Measurements from ENCODE around the gene DEPDC1.

Gene DEPDC1

DNA sequence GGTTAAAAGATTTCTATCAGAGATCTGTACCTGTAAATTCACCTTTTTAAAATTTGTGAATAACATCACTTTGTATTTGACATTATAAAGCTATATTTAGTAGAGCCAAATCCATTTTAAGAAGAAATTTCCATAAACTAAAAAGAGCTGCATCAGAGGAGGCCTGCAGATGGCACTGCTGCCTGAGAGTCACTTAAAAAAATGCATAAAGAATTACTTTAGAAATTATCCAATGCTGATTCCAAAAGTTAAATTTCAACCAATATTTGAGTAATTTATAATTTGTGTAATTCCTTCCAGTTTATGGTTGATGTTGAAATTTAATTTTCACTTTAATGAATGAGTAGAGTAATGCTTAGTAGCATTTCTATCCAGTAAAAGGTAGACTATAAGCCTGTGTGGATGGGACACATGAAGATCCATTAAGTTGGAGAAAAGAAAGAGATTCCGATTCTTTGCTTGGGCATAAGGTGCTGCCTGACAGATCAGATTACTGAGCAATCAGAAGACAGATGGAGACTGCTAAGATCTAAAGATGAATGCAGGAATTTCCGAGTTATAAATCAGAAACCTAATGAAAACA, 26.4 kb downstream of the DEPDC1 start:
- DNase-seq = no peak

DNA sequence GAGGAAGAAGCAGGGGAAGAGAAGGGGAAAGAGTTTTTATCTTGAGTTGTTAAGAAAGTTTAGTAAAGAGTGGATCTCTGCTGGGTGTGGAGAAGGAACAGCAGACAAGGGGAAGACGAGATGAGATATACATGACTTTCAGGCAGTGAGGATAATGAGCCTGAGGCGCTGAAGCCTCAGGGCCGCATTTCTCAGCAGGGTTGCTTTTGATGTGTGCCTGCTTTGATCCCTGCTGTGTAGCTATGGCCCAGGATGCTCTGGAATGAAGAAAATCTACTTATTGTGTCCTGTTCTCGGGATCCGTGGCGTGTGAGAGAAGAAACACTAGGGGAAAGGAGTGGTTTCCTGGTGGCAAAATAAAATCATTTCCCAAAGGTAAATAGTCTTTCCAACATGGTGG, 32.0 kb downstream of the DEPDC1 start:
- no peak for DNase-seq

DNA sequence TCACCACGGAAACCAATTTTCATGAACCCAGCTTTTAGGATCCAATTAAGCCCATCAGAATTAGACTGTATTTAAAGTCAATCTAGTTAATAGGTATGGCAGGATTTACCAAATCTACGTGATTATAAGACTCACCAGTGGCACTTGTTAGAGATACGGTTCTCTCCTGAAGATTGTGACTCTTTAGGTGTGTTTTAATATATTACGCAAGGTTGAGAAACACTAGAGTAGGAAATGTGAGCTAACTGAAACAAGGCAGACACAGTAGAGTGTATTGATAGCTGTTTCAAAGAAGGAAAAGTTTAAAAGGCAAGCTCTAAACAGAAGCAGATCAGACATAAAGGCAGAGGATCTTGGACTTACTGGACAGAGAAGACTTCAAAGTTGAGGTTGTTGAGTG, 35.9 kb downstream of the DEPDC1 start:
- DNase-seq = no peak

DNA sequence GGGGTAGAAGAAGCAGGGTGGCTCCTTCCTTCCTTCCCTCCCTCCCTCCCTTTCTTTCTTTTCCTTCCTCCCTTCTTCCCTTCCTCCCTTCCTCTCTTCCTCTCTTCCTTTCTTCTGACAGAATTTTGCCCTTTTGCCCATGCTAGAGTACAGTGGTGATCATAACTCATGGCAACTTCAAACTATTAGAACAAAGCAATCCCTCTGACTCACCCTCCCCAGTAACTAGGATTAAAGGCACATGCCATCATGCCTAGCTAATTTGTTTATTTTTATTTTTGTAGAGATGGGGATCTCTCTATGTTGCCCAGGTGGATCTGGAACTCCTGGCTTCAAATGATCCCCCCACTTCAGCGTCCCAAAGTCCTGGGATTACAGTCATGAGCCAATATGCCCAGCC, 37.1 kb downstream of the DEPDC1 start:
- no peak for DNase-seq

DNA sequence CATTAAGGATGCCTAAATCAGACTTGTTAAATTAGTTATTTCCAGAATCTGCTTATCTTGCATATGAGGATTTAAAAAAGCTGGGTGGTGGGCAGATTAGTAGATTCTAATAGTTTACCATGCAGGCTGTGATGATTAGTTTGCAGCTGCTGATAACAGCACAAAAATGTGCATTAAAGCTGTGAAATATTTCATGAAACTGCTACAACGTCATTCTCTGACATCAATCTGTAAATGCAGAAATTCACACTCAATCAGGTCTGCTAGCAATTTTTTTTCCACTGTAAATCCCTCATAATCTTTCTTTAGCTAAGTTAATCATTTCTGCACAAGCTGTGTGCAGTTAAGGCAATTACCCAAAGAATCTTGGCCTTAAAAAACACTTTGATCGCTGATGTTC, 37.8 kb downstream of the DEPDC1 start:
- DNase-seq = no peak

GRCh38 chr1:68456202-68456601, 40.7 kb downstream of the DEPDC1 start:
- DNase-seq = no peak

GRCh38 chr1:68454534-68454933, 42.3 kb downstream of the DEPDC1 start:
- DNase-seq = no peak

- no peak for DNase-seq
These were observed 43.7 kb downstream of the DEPDC1 start for GRCh38 chr1:68453060-68453670.

DNA sequence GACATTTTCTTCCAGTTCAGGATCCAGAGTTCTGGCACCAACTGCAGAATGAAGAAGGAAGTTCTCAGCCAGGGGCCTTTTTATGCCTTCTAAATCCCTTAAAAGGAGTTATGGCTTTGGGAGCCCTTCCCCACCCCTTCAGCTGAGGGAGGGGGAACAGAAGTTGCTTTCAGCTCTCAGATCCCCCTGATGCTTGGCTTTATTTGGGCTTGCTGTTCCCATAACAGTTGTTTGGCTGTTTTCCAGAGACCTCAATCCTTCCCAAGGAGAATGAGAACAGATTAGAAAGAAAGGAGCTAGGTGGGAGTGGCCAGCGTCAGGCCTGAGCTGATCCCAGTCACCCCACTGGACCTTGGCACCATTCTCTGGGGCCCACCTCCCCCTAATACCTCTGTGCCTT, 47.0 kb downstream of the DEPDC1 start, which contains the start of gene RPE65:
Gene RPE65, minus strand, starts transcription at position 54 of the 400 bp plus-strand sequence. Its CDS starts 49 bp downstream, at position 5.
- DNase-seq = no peak

DNA sequence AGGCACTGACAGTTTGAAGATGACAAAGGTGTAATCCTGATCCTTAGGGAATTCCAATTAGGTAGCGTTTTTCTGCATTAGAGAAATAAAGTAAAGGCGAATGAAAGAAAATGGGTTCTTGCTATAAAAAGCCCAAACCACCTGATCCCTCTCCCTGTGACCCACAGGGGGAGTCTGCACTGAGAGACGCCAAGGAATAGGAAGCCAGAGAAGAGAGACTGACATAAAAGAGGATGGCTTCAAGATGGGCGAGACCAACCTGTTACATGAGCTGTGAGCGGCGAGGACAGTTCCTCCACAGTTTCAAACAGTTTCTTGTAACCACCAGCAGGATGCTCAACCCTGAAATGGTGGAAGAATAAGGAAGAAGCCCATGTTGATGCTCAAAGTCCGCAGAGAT, 48.5 kb downstream of the DEPDC1 start:
- no peak for DNase-seq

DNA sequence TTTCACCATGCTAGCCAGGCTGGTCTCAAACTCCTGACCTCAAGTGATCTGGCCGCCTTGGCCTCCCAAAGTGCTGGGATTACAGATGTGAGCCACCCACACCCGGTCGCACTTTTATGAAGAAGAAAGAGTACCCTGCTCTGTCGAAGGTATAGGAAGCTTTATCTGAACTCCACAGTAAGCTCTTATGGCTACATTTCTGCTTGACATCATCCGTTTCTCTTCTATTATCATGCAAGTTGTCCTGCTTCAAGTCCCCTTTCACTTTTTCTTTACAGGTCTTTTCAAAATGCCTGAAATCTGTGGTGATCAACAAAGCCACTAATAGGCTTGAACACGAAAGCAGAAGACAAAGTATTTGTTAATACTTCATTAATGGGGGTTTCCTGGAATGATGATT, 51.2 kb downstream of the DEPDC1 start:
- no peak for DNase-seq

GRCh38 chr1:68442822-68443556, 53.9 kb downstream of the DEPDC1 start:
- no peak for DNase-seq

GRCh38 chr1:68442006-68442405, 54.9 kb downstream of the DEPDC1 start:
- no peak for DNase-seq

DNA sequence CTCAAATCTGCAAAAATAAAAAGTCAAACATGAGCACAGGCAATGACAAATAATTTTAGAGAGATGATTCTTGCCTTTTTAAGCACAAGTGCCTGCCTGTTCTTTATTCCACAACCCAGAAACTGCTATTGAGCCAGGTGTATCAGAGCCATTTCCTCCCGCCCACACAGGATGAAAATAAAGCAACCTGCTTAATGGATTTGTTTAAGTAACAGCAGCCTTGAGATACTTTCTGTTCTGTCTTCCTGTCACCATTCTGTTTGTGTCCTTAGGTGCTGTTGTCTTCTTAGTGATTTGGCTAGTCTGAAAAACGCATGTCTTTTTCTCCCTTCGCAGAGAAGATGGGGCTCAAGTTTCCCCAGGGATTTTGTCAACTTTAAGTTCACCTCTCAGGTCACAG, 58.6 kb downstream of the DEPDC1 start:
- no peak for DNase-seq

- DNase-seq = no peak
These were observed 63.5 kb downstream of the DEPDC1 start for GRCh38 chr1:68433395-68433794.

DNA sequence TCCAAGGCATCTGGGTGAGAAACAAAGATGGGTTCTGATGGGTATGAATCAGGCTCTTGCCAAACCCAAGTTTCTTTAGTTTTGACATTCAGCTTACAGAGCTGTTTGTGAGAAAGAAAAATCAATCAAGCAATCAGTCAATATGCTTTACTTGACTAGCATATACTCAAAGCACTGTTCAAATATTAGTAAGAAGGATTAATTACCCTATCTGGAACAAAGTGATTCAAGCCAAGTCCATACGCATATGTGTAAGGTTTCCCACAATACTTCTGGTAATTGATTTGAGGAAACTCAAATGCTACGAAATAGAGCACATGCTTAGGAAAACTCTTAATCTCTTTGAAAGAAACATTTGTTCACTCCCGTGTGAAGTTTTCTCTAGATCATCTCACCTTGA, 65.8 kb downstream of the DEPDC1 start:
- DNase-seq = no peak

DNA sequence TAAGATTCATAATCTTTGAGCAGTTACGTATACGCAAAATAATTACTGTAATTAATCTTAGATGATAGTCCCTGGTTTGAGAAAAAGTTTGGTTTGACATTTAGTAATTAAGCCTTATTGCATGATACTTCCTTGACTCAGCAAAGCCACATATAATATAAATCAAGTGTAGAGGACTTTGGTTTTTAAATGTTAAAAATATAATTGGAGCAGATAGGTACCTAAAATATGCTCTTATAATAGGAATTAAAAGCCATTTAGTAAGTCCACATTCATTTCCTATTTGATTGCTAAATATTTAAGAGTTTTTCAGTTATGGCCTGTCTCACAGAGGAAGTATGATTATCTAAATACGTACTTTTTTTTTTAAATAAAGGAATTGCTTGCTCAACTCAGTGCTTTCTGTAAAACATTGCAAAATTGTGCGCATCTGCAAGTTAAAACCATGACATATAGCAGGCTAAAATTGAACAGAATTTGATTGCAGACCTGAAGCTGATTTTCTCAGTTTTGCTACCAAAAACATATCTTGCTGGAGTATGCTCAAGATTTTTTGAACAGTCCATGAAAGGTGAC, 67.6 kb downstream of the DEPDC1 start:
- no peak for DNase-seq

- no peak for DNase-seq
These were observed 70.3 kb downstream of the DEPDC1 start for GRCh38 chr1:68426594-68426993.
